Measurements from ENCODE around the gene ENTPD6. TPM values are rescaled to one million over a fixed set of nuclear protein-coding genes. Genes with fewer than 3 reads are reported as not detected.
A peak's percentile ranks its signal among the peaks of the same experiment; 100 is the strongest.

The ENTPD6 gene
- total and polyA plus RNA-seq, 10 donors = 23.0 to 49.6 (median 35.6) TPM

GRCh38 chr20:25270829-25271251 lies 75.3 kb downstream of the ENTPD6 start:
- WGBS, 5 donors = 90 to 97% (median 94%) methylated on average over 12 of the region's 12 CpGs
- H3K36me3 ChIP-seq = peaks cover 0 to 70% (median 59%) of the 10 kb centered on the region in 6 donors
- no peaks in the 10 kb centered on the region for H3K27me3 ChIP-seq (replicated peaks in 1 of 7)
- H3K4me1 ChIP-seq = no peaks in the 10 kb centered on the region
- H3K27ac ChIP-seq = no peak overlapping the region
- intact Hi-C loops (cut with DNase I; ENCODE audit: low total_unique reads) = no loop called here
- no peaks in the 10 kb centered on the region for H3K9me3 ChIP-seq
- DNase-seq = peak; percentile 39
- TF ChIP-seq POLR2A (IDR thresholded peaks at IDR 0.05) (no peak), CTCF (IDR thresholded peaks at IDR 0.05 in 8 of 11, conservative IDR thresholded peaks at IDR 0.05 in 3 of 11) (no peak), POLR2AphosphoS5 (IDR thresholded peaks at IDR 0.05) (no peak)
- H3K4me3 ChIP-seq = no peak overlapping the region

GRCh38 chr20:25271486-25272222 lies 76.1 kb downstream of the ENTPD6 start:
- Histone ChIP-seq H3K4me3 (no peak overlapping the region), H3K36me3 (peaks cover 0 to 78% (median 62%) of the 10 kb centered on the region in 6 donors), H3K27me3 (replicated peaks in 1 of 7) (no peaks in the 10 kb centered on the region), H3K4me1 (no peaks in the 10 kb centered on the region), H3K9me3 (no peaks in the 10 kb centered on the region), H3K27ac (no peak overlapping the region)
- peak; percentile 32 for DNase-seq
- intact Hi-C loops (cut with DNase I; ENCODE audit: low total_unique reads) = no loop called here
- whole genome bisulfite sequencing, 5 donors = 89 to 97% (median 94%) methylated on average over 13 of the region's 13 CpGs
- TF ChIP-seq POLR2A (IDR thresholded peaks at IDR 0.05) (no peak), POLR2AphosphoS5 (IDR thresholded peaks at IDR 0.05) (no peak), CTCF (IDR thresholded peaks at IDR 0.05 in 8 of 11, conservative IDR thresholded peaks at IDR 0.05 in 3 of 11) (no peak)

- Histone ChIP-seq H3K36me3 (peaks cover 0 to 86% (median 70%) of the 10 kb centered on the region in 6 donors), H3K27ac (no peak overlapping the region), H3K9me3 (no peaks in the 10 kb centered on the region), H3K27me3 (replicated peaks in 1 of 7) (no peaks in the 10 kb centered on the region), H3K4me1 (no peaks in the 10 kb centered on the region), H3K4me3 (no peak overlapping the region)
- intact Hi-C loops (cut with DNase I; ENCODE audit: low total_unique reads) = no loop called here
- peak; percentile 37 for DNase-seq
- TF ChIP-seq CTCF (IDR thresholded peaks at IDR 0.05 in 8 of 11, conservative IDR thresholded peaks at IDR 0.05 in 3 of 11) (no peak), POLR2AphosphoS5 (IDR thresholded peaks at IDR 0.05) (no peak), POLR2A (IDR thresholded peaks at IDR 0.05) (no peak)
- 90 to 96% (median 94%) methylated on average over 19 of the region's 19 CpGs for WGBS, 5 donors
Measured at GRCh38 chr20:25272223-25273000, 76.9 kb downstream of the ENTPD6 start.

- peak; percentile 59 for DNase-seq
- no peak for TF ChIP-seq POLR2A (IDR thresholded peaks at IDR 0.05)
- no peak for TF ChIP-seq CTCF (IDR thresholded peaks at IDR 0.05 in 8 of 11, conservative IDR thresholded peaks at IDR 0.05 in 3 of 11)
- TF ChIP-seq POLR2AphosphoS5 (IDR thresholded peaks at IDR 0.05) = no peak
- no peaks in the 10 kb centered on the region for H3K4me1 ChIP-seq
- intact Hi-C loops (cut with DNase I; ENCODE audit: low total_unique reads) = no loop called here
- H3K27me3 ChIP-seq (replicated peaks in 1 of 7) = no peaks in the 10 kb centered on the region
- H3K9me3 ChIP-seq = no peaks in the 10 kb centered on the region
- H3K36me3 ChIP-seq = peaks cover 0 to 92% (median 76%) of the 10 kb centered on the region in 6 donors
- WGBS, 5 donors = 93 to 97% (median 94%) methylated on average over 10 of the region's 10 CpGs
- no peak overlapping the region for H3K4me3 ChIP-seq
- H3K27ac ChIP-seq = no peak overlapping the region
Measured at GRCh38 chr20:25273046-25273445, 77.5 kb downstream of the ENTPD6 start.

Data from spleen (tissue), 11 donors.